GM19324 (cell line): Measurements from ENCODE around the gene USP38.
"Not testable (repeated sequence)": the region's sequence is repeated elsewhere in the genome, so short reads cannot be mapped to it uniquely, and the experiment has no call there.

Source experiments
- ATAC-seq: cut with Tn5 transposase; IDR thresholded peaks from one replicate; pipeline ENCODE4 v1.9.1; 2021; ENCODE audit warnings: mild to moderate bottlenecking, moderate library complexity; ENCODE audit not compliant: unreplicated experiment, low FRiP score

The USP38 gene

GRCh38 chr4:143202824-143203223 is 18.1 kb downstream of the USP38 start:
- ATAC-seq, result no peak

- ATAC-seq, result no peak
These were observed 18.9 kb downstream of the USP38 start for GRCh38 chr4:143203577-143203976.

DNA sequence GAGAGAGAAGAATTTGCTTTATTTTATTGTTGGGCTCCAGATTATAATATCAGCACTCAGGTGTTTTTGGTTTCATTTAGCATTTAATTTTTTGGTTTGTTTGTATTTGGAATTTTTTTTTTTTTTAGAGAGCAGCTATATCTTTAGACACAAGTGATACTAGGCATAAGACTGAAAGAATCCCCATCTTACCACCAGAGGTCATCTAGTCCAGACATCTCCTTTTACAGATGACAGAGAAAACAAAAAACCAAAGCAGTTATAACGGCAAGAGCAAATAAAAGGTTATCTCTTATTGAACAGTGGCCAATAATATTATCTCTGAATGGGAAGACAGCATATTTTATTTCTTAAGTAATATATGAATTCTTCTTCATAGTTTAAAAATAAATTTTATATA is 22.8 kb downstream of the USP38 start:
- ATAC-seq, result no peak

- no peak for ATAC-seq
These were observed 27.8 kb downstream of the USP38 start for GRCh38 chr4:143212566-143212965.

DNA sequence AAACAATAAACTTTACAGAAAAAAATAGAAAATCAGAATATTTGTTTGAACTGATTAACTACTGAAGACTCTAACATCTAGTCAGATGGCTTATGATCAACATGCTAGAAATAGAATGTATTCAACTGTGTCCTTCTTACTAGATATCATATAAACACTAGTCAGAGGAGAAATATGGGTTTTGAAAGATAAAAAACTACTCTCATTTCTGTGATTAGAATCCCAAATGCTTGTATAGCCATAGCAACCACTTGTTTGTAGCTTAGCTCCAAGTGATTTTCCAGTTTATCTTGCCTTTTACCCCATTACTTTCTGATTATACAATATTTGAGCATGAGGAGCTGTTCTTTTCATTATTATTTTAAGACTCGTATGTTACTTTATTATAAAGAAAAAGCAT is 31.2 kb downstream of the USP38 start:
- ATAC-seq, result no peak

DNA sequence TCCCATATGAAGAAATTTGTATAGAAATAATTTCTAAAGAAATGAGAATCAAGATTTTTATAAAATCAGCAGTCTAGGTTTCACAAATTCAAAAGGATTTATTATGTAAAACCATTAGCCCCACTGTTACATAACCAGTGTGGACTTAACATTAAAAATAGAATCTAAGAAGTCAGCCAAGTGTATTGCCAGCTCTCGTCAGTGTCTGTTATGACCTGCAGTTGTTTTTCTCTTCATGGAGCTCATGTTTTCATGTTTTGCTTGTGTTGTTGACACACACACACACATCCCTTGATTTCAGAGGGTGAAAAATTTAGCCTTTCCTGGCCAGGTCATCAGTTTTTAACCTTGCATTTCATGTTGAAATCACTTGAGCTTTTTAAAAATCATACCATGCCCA is 39.5 kb downstream of the USP38 start:
- ATAC-seq, result no peak

- ATAC-seq, result no peak
These were observed 40.5 kb downstream of the USP38 start for GRCh38 chr4:143225167-143225566.

GRCh38 chr4:143230683-143231082 is 46.0 kb downstream of the USP38 start:
- no peak for ATAC-seq

- ATAC-seq, result no peak
These were observed 47.6 kb downstream of the USP38 start for GRCh38 chr4:143232277-143232676.

DNA sequence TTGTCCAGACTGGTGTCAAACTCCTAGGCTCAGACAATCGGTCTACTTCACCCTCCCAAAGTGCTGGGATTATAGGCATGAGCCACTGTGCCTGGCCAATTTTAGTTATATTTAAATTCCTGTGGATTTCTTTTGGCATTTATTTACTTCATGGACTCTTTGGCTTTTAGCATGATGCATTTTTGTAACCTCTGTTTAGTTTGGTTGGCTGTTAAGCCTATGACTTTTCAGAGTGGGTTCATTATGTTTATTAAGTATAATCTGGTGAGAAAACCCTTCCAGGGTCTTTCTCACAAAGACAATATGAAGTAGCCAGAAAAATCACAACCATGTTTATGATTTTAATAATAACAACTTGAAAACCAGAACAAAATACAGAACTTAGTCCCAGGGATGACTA is 49.4 kb downstream of the USP38 start:
- ATAC-seq, result no peak

GRCh38 chr4:143237195-143237594 is 52.5 kb downstream of the USP38 start:
- not testable (repeated sequence) for ATAC-seq

GRCh38 chr4:143240939-143241679 is 56.4 kb downstream of the USP38 start:
- ATAC-seq, result no peak

GRCh38 chr4:143241892-143242291 is 57.2 kb downstream of the USP38 start:
- no peak for ATAC-seq

GRCh38 chr4:143243041-143243440 is 58.3 kb downstream of the USP38 start:
- ATAC-seq, result no peak

DNA sequence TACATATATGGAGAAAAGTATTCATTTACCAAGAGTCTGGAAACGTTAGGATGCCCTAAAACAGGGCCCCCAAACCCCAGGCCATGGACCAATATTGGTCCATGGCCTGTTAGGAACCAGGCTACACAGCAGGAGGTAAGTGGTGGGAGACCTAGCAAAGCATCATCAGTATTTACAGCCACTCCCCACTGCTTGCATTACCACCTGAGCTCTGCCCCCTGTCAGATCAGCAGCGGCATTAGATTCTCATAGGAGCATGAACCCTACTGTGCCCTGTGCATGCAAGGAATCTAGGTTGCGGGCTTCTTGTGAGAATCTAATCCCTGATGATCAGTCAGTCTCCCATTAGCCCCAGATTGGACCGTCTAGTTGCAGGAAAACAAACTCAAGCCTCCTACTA is 62.3 kb downstream of the USP38 start:
- ATAC-seq, result no peak

DNA sequence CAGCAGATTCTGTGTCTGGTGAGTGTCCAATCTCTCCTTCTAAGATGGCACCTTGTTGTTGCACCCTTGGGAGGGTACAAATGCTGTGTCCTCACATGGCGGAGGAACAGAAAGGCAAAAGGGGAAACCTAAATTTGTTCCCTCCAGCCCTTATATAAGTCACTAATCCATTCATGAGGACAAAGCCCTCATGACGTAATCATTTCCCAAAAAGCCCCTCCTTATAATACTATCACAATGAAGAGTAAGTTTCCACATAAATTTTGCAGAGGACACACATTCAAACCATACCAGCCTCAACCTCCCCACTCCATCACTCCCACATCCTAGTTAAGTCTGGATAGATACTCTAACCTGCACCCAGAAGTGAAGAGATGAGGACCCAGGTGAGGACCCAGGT is 63.1 kb downstream of the USP38 start:
- ATAC-seq, result no peak

GRCh38 chr4:143248827-143249226 is 64.1 kb downstream of the USP38 start:
- ATAC-seq, result no peak

- ATAC-seq, result no peak
These were observed 65.9 kb downstream of the USP38 start for GRCh38 chr4:143250617-143251016.

DNA sequence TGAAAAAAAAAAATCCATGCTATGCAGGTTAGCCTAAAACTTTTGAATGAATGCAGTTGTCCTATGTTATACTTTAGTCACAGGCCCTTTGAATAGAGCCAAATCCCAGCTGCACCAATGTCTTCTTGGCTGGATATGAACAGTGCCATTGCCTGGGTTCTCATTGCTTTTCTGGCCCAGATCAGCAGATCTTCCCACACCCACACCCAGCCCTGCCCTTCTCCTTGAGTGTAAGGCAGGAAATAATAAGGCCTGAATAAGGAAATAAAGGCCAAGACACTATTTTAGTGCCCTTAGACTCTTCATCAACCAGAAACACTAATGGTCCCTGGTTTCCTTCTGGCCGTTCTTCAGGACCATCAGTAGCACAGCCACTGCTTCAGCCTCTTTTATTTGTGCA is 66.6 kb downstream of the USP38 start:
- ATAC-seq, result no peak

GRCh38 chr4:143251779-143252178 is 67.1 kb downstream of the USP38 start:
- ATAC-seq, result no peak

GRCh38 chr4:143252478-143252877 is 67.8 kb downstream of the USP38 start:
- no peak for ATAC-seq

DNA sequence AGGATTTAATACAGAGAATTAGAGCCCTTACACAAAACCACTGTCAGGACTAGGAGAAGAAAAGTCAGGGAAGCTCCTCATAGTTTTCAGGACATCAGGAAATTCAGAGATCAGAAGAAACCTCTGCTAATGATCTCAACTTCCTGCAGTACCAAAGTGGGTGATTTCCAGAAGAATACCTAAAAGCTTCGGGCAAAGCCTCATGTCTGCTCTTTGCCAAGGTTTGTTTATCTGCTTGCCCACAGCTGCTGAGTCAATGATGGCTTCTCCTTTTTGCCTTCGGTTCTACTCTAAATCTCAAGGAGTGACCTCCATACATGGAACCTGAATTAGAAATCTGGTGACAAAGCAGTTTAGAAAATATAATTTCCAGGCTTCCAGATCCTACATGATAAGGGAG is 68.4 kb downstream of the USP38 start:
- no peak for ATAC-seq
